Adrenal gland (tissue), 12 donors: ENCODE results near the gene CENPC. TPM values are rescaled to one million over a fixed set of nuclear protein-coding genes. Genes with fewer than 3 reads are reported as not detected.
"Not testable (repeated sequence)": the region's sequence is repeated elsewhere in the genome, so short reads cannot be mapped to it uniquely, and the experiment has no call there.

Source experiments
- DNase-seq, 7 donors: peaks; one replicate each; pipeline ENCODE4 v3.0.0-alpha.2; 2019 to 2020
- H3K27ac ChIP-seq, 5 donors: fragments of 200-600 bp; sonication (generic) in 4 of 5; 1 replicate in 3 of 5; 2 replicates in 2 of 5; pipeline versions ENCODE4 v1.5.1 to v1.8.0; 2016 to 2020; ENCODE audit warnings: mild to moderate bottlenecking in 1 of 5
- H3K27me3 ChIP-seq: fragments of 200-600 bp; 2 replicates; pipeline ENCODE4 v1.8.0; 2021
- H3K36me3 ChIP-seq, 2 donors: fragments of 200-600 bp; replicated peaks in 1 of 2; 1 replicate in 1 of 2; 2 replicates in 1 of 2; pipeline versions ENCODE4 v1.5.1 to v1.8.0; 2018 to 2022
- H3K4me1 ChIP-seq, 2 donors: fragments of 200-600 bp; replicated peaks in 1 of 2; 1 replicate in 1 of 2; 2 replicates in 1 of 2; pipeline versions ENCODE4 v1.5.1 to v1.8.0; 2018 to 2021
- H3K4me3 ChIP-seq, 4 donors: fragments of 200-600 bp; sonication (generic) in 3 of 4; one replicate each; pipeline ENCODE4 v1.5.1; 2016 to 2018
- H3K9me3 ChIP-seq, 3 donors: fragments of 200-600 bp; sonication (generic) in 1 of 3; replicated peaks in 1 of 3; 1 replicate in 2 of 3; 2 replicates in 1 of 3; pipeline versions ENCODE4 v1.5.1 to v1.8.0; 2016 to 2021
- CTCF ChIP-seq, 6 experiments: fragments of 450-650 bp in 4 of 6; fragments of 200-600 bp in 2 of 6; sonication (generic) in 1 of 6; IDR thresholded peaks; 1 replicate in 5 of 6; 2 replicates in 1 of 6; pipeline versions ENCODE4 v1.5.1 to v1.8.0; 2016 to 2021; ENCODE audit warnings: antibody characterized with exemption in 6 of 6, mild to moderate bottlenecking in 2 of 6, moderate library complexity in 1 of 6
- POLR2A ChIP-seq, 2 donors: fragments of 450-650 bp; IDR thresholded peaks; one replicate each; pipeline ENCODE4 v1.6.1; 2017; ENCODE audit warnings: antibody characterized with exemption in 2 of 2, mild to moderate bottlenecking in 2 of 2, moderate library complexity in 1 of 2
- WGBS, 4 donors: extraction: QIAGEN DNeasy Blood & Tissue Kit in 2 of 4; methylation state at CpG; one replicate each; pipeline versions ENCODE4 v1.1.5 to v1.1.7; 2013 to 2017; 5-methylcytosine and 5-hydroxymethylcytosine counted together
- intact Hi-C, 2 donors: fragments of 100-400 bp; cut with DNase I; formaldehyde crosslinking; loops; one replicate each; pipeline versions ENCODE4 v1.14.1 to v1.15.0; 2022 to 2023
- polyA plus RNA-seq, 3 donors: library from polyadenylated mRNA; stranded (reverse); fragments of 200-250 nt in 2 of 3; fragments of 350-450 nt in 1 of 3; fragmentation: Illumina TruSeq in 1 of 3; extraction: RNeasy Lipid Tissue Mini Kit (QIAGEN cat#74804) in 1 of 3; gene quantifications; one replicate each; pipeline ENCODE4 v1.2.3, GENCODE V29; 2013 to 2014
- total RNA-seq, 9 donors: library from RNA; depleted of rRNA in 4 of 9; stranded (reverse); fragments of >200 nt in 4 of 9; fragments of 120-200 nt in 1 of 9; fragmentation: NEBNext Ultra II Directional in 1 of 9; extraction: Animal tissue kit (Norgen Biotek cat#: 25700) in 1 of 9; gene quantifications; one replicate each; pipeline versions ENCODE4 v1.1.0 to v1.2.4, GENCODE V29; 2013 to 2023
- donor health status: healthy with polysubstance abuse.
- donor health status: Bipolar disorder and iron deficiency.
- donor health status: DM: yes; HTN: yes; CAD: no.
- donor health status: DM: no; HTN: no; CAD: no.
- donor health status: DM: no; HTN: no; CAD: no.
- donor health status: DM: yes; HTN: yes; CAD: no.

CENPC gene
- total and polyA plus RNA-seq, 12 donors, result 5.8 to 31.1 (median 16.6) TPM

- Histone ChIP-seq H3K4me1 (peaks cover 0 to 24% of the 10 kb centered on the region in 2 donors), H3K27me3 (no peaks in the 10 kb centered on the region), H3K36me3 (peaks cover 0 to 35% of the 10 kb centered on the region in 2 donors), H3K9me3 (no peaks in the 10 kb centered on the region), H3K27ac (no peak overlapping the region), H3K4me3 (no peak overlapping the region)
- 58 to 78% (median 63%) methylated on average over 1 of the region's 1 CpG for WGBS, 4 donors
- intact Hi-C loops, result loop anchor here in 1 of 2 donors (10.0 kb wide), 1 partner anchor 153 kb away; no protein-coding TSS in a partner anchor
- TF ChIP-seq CTCF (IDR thresholded peaks at IDR 0.05), result no peak
- DNase-seq, result no peak
Measured at GRCh38 chr4:67542076-67542475, 3.2 kb downstream of the CENPC start.

GRCh38 chr4:67539830-67540229 lies 5.5 kb downstream of the CENPC start:
- Histone ChIP-seq H3K27ac (no peak overlapping the region), H3K4me1 (peaks cover 0 to 24% of the 10 kb centered on the region in 2 donors), H3K9me3 (no peaks in the 10 kb centered on the region), H3K27me3 (no peaks in the 10 kb centered on the region), H3K36me3 (peaks cover 0 to 47% of the 10 kb centered on the region in 2 donors), H3K4me3 (no peak overlapping the region)
- WGBS, 4 donors, result 93 to 97% (median 97%) methylated on average over 1 of the region's 1 CpG
- DNase-seq, result no peak
- TF ChIP-seq CTCF (IDR thresholded peaks at IDR 0.05) (no peak), POLR2A (IDR thresholded peaks at IDR 0.05) (no peak)
- intact Hi-C loops, result loop anchor here in 1 of 2 donors (10.0 kb wide), 1 partner anchor 155 kb away; no protein-coding TSS in a partner anchor

- Histone ChIP-seq H3K27ac (no peak overlapping the region), H3K4me3 (no peak overlapping the region), H3K9me3 (no peaks in the 10 kb centered on the region), H3K27me3 (no peaks in the 10 kb centered on the region), H3K36me3 (peaks cover 0 to 69% of the 10 kb centered on the region in 2 donors), H3K4me1 (peaks cover 4 to 11% of the 10 kb centered on the region in 2 donors)
- no peak for DNase-seq
- intact Hi-C loops, result no loop called here
- 71 to 84% (median 78%) methylated on average over 2 of the region's 2 CpGs for WGBS, 4 donors
- TF ChIP-seq POLR2A (IDR thresholded peaks at IDR 0.05) (no peak), CTCF (IDR thresholded peaks at IDR 0.05) (no peak)
Measured at GRCh38 chr4:67535280-67535840, 9.9 kb downstream of the CENPC start.

- TF ChIP-seq CTCF (IDR thresholded peaks at IDR 0.05) (no peak), POLR2A (IDR thresholded peaks at IDR 0.05) (no peak)
- peaks cover 0 to 68% of the 10 kb centered on the region in 2 donors for H3K36me3 ChIP-seq
- H3K4me3 ChIP-seq, result no peak overlapping the region
- no peak for DNase-seq
- peaks cover 8 to 17% of the 10 kb centered on the region in 2 donors for H3K4me1 ChIP-seq
- no peak overlapping the region for H3K27ac ChIP-seq
- H3K9me3 ChIP-seq, result no peaks in the 10 kb centered on the region
- WGBS, 4 donors, result 92 to 100% (median 98%) methylated on average over 3 of the region's 3 CpGs
- intact Hi-C loops, result no loop called here
- H3K27me3 ChIP-seq, result no peaks in the 10 kb centered on the region
Measured at GRCh38 chr4:67533112-67533511, 12.2 kb downstream of the CENPC start.

GRCh38 chr4:67532397-67532796 lies 12.9 kb downstream of the CENPC start:
- H3K27ac ChIP-seq, DNase-seq, intact Hi-C loops, H3K27me3 ChIP-seq, H3K9me3 ChIP-seq, H3K4me3 ChIP-seq: not testable (repeated sequence)
- H3K36me3 ChIP-seq, result peaks cover 0 to 62% of the 10 kb centered on the region in 2 donors
- WGBS, 4 donors, result 83 to 94% (median 88%) methylated on average over 4 of the region's 4 CpGs
- H3K4me1 ChIP-seq, result peaks cover 8 to 17% of the 10 kb centered on the region in 2 donors
